ENCODE measurements around the gene SLC2A13. TPM values are rescaled to one million over a fixed set of nuclear protein-coding genes. Genes with fewer than 3 reads are reported as not detected.

SLC2A13 gene
- total and polyA plus RNA-seq, 10 donors: 1.1 to 17.1 (median 7.6) TPM

DNA sequence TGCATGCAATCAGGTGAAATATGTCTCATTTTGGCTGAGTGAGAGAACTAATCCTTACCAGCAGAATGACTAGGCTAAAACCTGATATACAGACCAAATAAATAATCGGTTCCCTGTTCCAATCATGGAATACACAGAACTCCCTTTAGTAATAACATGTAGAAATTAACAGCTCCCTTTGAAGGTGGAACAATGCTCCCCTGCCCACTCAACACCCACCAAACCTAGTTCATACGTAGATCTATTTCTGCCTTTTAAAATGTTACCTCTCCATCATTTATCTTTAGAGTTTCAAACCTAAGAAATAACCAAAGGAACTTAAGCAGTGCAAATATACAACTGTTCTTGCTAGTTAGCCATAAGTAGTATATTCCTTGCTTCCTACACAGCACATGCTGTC lies 332.6 kb downstream of the SLC2A13 start:
- Histone ChIP-seq H3K36me3 (no peaks in the 10 kb centered on the region), H3K27ac (no peak overlapping the region), H3K4me1 (no peaks in the 10 kb centered on the region), H3K4me3 (no peak overlapping the region), H3K9me3 (no peaks in the 10 kb centered on the region), H3K27me3 (replicated peaks in 1 of 7) (no peaks in the 10 kb centered on the region)
- no peak for DNase-seq
- 91 to 98% (median 94%) methylated on average over 2 of the region's 2 CpGs for WGBS, 5 donors
- TF ChIP-seq POLR2AphosphoS5 (IDR thresholded peaks at IDR 0.05) (no peak), POLR2A (IDR thresholded peaks at IDR 0.05) (no peak)
- TF ChIP-seq, protein P1, sequence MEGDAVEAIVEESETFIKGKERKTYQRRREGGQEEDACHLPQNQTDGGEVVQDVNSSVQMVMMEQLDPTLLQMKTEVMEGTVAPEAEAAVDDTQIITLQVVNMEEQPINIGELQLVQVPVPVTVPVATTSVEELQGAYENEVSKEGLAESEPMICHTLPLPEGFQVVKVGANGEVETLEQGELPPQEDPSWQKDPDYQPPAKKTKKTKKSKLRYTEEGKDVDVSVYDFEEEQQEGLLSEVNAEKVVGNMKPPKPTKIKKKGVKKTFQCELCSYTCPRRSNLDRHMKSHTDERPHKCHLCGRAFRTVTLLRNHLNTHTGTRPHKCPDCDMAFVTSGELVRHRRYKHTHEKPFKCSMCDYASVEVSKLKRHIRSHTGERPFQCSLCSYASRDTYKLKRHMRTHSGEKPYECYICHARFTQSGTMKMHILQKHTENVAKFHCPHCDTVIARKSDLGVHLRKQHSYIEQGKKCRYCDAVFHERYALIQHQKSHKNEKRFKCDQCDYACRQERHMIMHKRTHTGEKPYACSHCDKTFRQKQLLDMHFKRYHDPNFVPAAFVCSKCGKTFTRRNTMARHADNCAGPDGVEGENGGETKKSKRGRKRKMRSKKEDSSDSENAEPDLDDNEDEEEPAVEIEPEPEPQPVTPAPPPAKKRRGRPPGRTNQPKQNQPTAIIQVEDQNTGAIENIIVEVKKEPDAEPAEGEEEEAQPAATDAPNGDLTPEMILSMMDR (IDR thresholded peaks at IDR 0.05 in 8 of 11, conservative IDR thresholded peaks at IDR 0.05 in 3 of 11): no peak
- intact Hi-C loops (cut with DNase I; ENCODE audit: low total_unique reads): no loop called here

DNA sequence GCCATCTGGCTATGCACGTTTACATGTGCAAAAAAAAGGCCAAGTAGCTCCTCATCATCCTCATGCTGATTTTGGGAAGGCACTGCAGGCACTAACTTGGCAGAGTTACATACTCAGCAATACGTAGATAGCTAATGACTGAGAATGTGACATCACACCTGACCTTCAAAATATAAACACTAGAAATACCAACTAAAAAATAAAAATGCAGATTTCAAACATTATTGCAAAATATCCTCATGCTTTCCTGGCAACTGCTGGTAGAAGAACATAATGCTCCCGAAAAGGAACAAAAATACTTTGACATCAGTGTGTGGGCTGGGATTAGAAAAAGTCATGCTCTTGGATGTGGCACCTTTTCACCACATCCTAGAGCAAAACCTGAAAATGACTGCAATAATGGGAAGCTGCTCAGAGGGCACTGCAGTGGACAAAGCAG lies 333.0 kb downstream of the SLC2A13 start:
- Histone ChIP-seq H3K27me3 (replicated peaks in 1 of 7) (no peaks in the 10 kb centered on the region), H3K9me3 (no peaks in the 10 kb centered on the region), H3K4me1 (no peaks in the 10 kb centered on the region), H3K27ac (no peak overlapping the region), H3K36me3 (no peaks in the 10 kb centered on the region), H3K4me3 (no peak overlapping the region)
- intact Hi-C loops (cut with DNase I; ENCODE audit: low total_unique reads): no loop called here
- DNase-seq: no peak
- 70 to 85% (median 82%) methylated on average over 3 of the region's 3 CpGs for WGBS, 5 donors
- TF ChIP-seq POLR2AphosphoS5 (IDR thresholded peaks at IDR 0.05): no peak
- TF ChIP-seq, protein P1 (IDR thresholded peaks at IDR 0.05 in 8 of 11, conservative IDR thresholded peaks at IDR 0.05 in 3 of 11): no peak
- TF ChIP-seq POLR2A (IDR thresholded peaks at IDR 0.05): no peak

DNA sequence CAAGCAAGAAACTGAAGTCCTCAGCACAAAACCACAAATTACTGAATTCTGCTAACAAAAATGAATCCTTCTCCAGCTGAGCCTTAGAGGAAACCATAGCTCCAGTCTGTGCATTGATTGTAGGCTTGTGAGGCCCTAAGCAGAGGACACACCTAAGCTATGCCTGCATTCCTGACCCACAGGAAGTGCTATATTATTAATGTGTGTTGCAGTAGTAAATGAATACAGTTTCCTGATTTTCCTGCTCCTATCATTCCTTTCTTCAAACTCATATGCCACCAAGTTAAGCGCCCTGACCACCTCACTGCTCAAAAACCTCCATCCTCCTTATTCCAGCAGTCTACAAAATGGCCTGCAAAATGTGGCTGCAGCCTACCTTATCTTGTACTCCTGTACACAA lies 334.4 kb downstream of the SLC2A13 start:
- no peaks in the 10 kb centered on the region for H3K9me3 ChIP-seq
- WGBS, 5 donors: 95 to 100% (median 97%) methylated on average over 1 of the region's 1 CpG

DNA sequence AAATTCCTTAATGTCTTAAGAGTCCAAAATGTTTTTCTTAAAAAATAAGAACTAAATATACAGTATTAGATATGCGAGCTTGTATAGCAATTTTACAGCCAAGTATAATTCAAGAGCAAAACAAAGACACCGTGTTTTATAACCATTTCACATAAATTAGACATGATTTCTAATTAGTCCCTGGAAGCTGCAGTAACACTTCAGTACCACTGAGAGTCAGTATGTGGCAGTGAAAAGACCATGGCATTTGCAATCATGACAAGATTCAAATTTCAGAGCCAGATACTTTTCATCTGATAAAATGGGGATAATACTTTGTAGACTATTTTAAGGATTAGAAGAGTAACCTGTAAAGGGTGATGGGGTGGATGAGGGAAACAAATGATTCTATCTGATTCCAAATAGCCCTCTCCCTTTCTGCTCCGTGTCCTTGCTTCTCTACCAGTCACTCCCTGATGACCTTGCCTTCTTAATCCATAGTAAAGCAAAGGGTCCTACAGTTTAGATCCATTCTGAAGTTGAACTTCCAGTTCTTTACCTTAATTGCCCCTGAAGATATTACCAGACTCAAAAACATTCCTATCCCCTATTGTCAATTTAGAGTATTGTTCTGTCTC lies 340.8 kb downstream of the SLC2A13 start:
- no peak overlapping the region for H3K4me3 ChIP-seq
- 55 to 67% (median 63%) methylated on average over 3 of the region's 3 CpGs for WGBS, 5 donors
- DNase-seq: no peak
- H3K27me3 ChIP-seq (replicated peaks in 1 of 7): no peaks in the 10 kb centered on the region
- TF ChIP-seq POLR2AphosphoS5 (IDR thresholded peaks at IDR 0.05) (no peak), POLR2A (IDR thresholded peaks at IDR 0.05) (no peak)
- TF ChIP-seq, protein P1 (IDR thresholded peaks at IDR 0.05 in 8 of 11, conservative IDR thresholded peaks at IDR 0.05 in 3 of 11): peak in 10 of 11 experiments; percentile 25 to 64 (median 56)
- H3K27ac ChIP-seq: no peak overlapping the region
- intact Hi-C loops (cut with DNase I; ENCODE audit: low total_unique reads): no loop called here
- H3K9me3 ChIP-seq: no peaks in the 10 kb centered on the region
- H3K4me1 ChIP-seq: no peaks in the 10 kb centered on the region
- H3K36me3 ChIP-seq: peaks cover 0 to 12% (median 1%) of the 10 kb centered on the region in 6 donors

More for the DNA sequence above, 334.4 kb downstream of the SLC2A13 start:
- Histone ChIP-seq H3K4me3 (no peak overlapping the region), H3K27me3 (replicated peaks in 1 of 7) (no peaks in the 10 kb centered on the region), H3K4me1 (no peaks in the 10 kb centered on the region), H3K36me3 (no peaks in the 10 kb centered on the region), H3K27ac (no peak overlapping the region)
- intact Hi-C loops (cut with DNase I; ENCODE audit: low total_unique reads): no loop called here
- TF ChIP-seq POLR2AphosphoS5 (IDR thresholded peaks at IDR 0.05) (no peak), POLR2A (IDR thresholded peaks at IDR 0.05) (no peak)
- TF ChIP-seq, protein P1 (IDR thresholded peaks at IDR 0.05 in 8 of 11, conservative IDR thresholded peaks at IDR 0.05 in 3 of 11): no peak
- DNase-seq: no peak
